Measurements from ENCODE around the gene UNC45B. TPM values are rescaled to one million over a fixed set of nuclear protein-coding genes. Genes with fewer than 3 reads are reported as not detected.

Gene UNC45B
- total and polyA plus RNA-seq, 2 of the 13 experiments (the other 11 are each of a cell fraction or from before 2014, with no cell fraction given) = 0.01 TPM; not detected in 1

- TF ChIP-seq RCOR2 (CRISPR knock-in tag; IDR thresholded peaks at IDR 0.05) (no peak), HNF4G (IDR thresholded peaks at IDR 0.05; ENCODE audit: borderline replicate concordance, low read depth, low read length) (no peak), HNF4G (CRISPR knock-in tag; IDR thresholded peaks at IDR 0.05; ENCODE audit: borderline replicate concordance, low read depth) (no peak), ZKSCAN1 (IDR thresholded peaks at IDR 0.05; ENCODE audit: low read length) (no peak), AFF4 (CRISPR knock-in tag; IDR thresholded peaks at IDR 0.05) (no peak), ZNF619 (CRISPR knock-in tag; IDR thresholded peaks at IDR 0.05) (no peak)
Measured at GRCh38 chr17:35188111-35188510, 40.5 kb downstream of the UNC45B start (continued).

GRCh38 chr17:35189291-35189690, 41.7 kb downstream of the UNC45B start:
- no peaks in the 10 kb centered on the region for H3K9me3 ChIP-seq (ENCODE audit: low read length)
- ChIA-PET CTCF (ENCODE audit: low intra/inter-chr PET ratio, low total read pairs) (no interaction called here), POLR2A (no interaction called here)
- intact Hi-C loops (cut with micrococcal nuclease; ENCODE audit: unreplicated experiment) (no loop called here), in situ Hi-C loops (cut with HindIII; ENCODE audit: extremely low pct_ligation_motif_present, low pct_unique_long_range_greater_than_20kb) (no loop called here)
- H3K36me3 ChIP-seq (replicated peaks in 1 of 2; ENCODE audit: control insufficient read depth in 1 of 2, insufficient read depth in 2 of 2, low read length in 2 of 2) = no peaks in the 10 kb centered on the region
- DNase-seq (ENCODE audit: low spot score) (no peak), ATAC-seq (no peak), FAIRE-seq (no peak)
- BruUV-seq (replicated peaks) = no TSS peak
- H3K27ac ChIP-seq (ENCODE audit: extremely low read length, insufficient read depth, low read length) = no peak overlapping the region
- no peak overlapping the region for H3K4me3 ChIP-seq (replicated peaks in 1 of 3; ENCODE audit: insufficient read depth in 1 of 3, low read depth in 2 of 3, low read length in 3 of 3)
- H2AFZ ChIP-seq (ENCODE audit: low read length) = no peak overlapping the region
- H3K79me2 ChIP-seq (ENCODE audit: insufficient read depth, low read length) = no peaks in the 10 kb centered on the region
- no peak overlapping the region for H3K4me2 ChIP-seq (ENCODE audit: low read depth, low read length)
- H3K4me1 ChIP-seq (ENCODE audit: insufficient read depth, low read length) = no peaks in the 10 kb centered on the region
- H3K9ac ChIP-seq (ENCODE audit: insufficient read depth, low read depth, low read length) = no peak overlapping the region
- 33% methylated on average over 3 of the region's 3 CpGs for WGBS (ENCODE audit: low lambda C conversion rate)
- no peaks in the 10 kb centered on the region; a peak in 1 of 5 replicates for H3K27me3 ChIP-seq (ENCODE audit: control insufficient read depth in 1 of 2, insufficient read depth in 2 of 2, low read length in 2 of 2)
- H4K20me1 ChIP-seq (ENCODE audit: insufficient read depth, low read length) = no peaks in the 10 kb centered on the region
- no peak for TF ChIP-seq NCOA1 (CRISPR knock-in tag; IDR thresholded peaks at IDR 0.05)
- TF ChIP-seq TRIM24 (CRISPR knock-in tag; IDR thresholded peaks at IDR 0.05) = no peak
- no peak for TF ChIP-seq MXI1 (IDR thresholded peaks at IDR 0.05; ENCODE audit: borderline replicate concordance, low read depth, low read length)
- no peak for TF ChIP-seq E2F2 (CRISPR knock-in tag; IDR thresholded peaks at IDR 0.05; ENCODE audit: borderline replicate concordance)
- no peak for TF ChIP-seq ZNF879 (CRISPR knock-in tag; IDR thresholded peaks at IDR 0.05)
- TF ChIP-seq ZBTB33 (CRISPR knock-in tag; IDR thresholded peaks at IDR 0.05) = no peak
- TF ChIP-seq ZNF282 (IDR thresholded peaks at IDR 0.05; ENCODE audit: partially characterized antibody) = no peak
- no peak for TF ChIP-seq ZC3H4 (CRISPR knock-in tag; IDR thresholded peaks at IDR 0.05; ENCODE audit: borderline replicate concordance)
- no peak for TF ChIP-seq SIN3B (IDR thresholded peaks at IDR 0.05; ENCODE audit: low read length)
- no peak for TF ChIP-seq ZNF772 (CRISPR knock-in tag; IDR thresholded peaks at IDR 0.05)
- TF ChIP-seq ZMYM4 (CRISPR knock-in tag; IDR thresholded peaks at IDR 0.05) = no peak
- no peak for TF ChIP-seq RBFOX2 (IDR thresholded peaks at IDR 0.05; ENCODE audit: low read depth, low read length)
- TF ChIP-seq ZNF713 (CRISPR knock-in tag; IDR thresholded peaks at IDR 0.05) = no peak
- no peak for TF ChIP-seq SMAD1 (CRISPR knock-in tag; IDR thresholded peaks at IDR 0.05; ENCODE audit: borderline replicate concordance, low read depth)
